K562 treated with DMSO at 1 percent for 24 hours (cell line): ENCODE measurements around the gene CELA3B. TPM values are rescaled to one million over a fixed set of nuclear protein-coding genes. Genes with fewer than 3 reads are reported as not detected.

Experiments
- total RNA-seq: library from RNA; unstranded; fragments of 300-600 nt; gene quantifications from 2 replicates; pipeline ENCODE4 v1.2.3, GENCODE V29; 2022; ENCODE audit warnings: low read depth; ENCODE audit not compliant: insufficient read depth

Gene CELA3B, protein sequence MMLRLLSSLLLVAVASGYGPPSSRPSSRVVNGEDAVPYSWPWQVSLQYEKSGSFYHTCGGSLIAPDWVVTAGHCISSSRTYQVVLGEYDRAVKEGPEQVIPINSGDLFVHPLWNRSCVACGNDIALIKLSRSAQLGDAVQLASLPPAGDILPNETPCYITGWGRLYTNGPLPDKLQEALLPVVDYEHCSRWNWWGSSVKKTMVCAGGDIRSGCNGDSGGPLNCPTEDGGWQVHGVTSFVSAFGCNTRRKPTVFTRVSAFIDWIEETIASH
- total RNA-seq, result not detected in 2 replicates

DNA sequence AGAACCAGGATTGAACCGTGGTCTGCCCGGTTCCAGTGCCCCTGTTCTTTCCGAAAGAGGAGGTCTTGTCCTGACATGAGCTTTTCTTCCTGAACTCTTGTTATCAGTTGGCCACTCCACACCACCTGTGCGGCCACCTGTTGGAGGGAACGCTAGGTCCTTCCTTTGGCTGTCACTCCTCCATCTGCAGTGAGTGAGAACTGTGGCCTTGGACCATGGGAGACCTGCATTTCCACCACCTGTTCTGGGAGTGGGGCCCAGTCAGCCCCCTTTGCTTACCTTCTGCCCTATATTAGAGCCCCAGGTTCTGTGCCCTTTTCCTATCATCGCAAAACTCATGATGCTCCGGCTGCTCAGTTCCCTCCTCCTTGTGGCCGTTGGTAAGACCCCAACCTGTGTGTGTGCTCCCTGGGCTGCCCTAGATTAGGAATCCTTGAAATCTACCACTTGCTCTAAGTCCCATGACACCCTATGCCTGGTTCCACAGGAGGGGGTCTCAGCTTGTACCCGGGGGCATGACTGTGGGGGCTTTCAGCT, at the start of gene CELA3B:
CELA3B (plus strand) TSS at position 320 of the 537 bp plus-strand sequence; CDS start at position 338, 18 bp downstream.

DNA sequence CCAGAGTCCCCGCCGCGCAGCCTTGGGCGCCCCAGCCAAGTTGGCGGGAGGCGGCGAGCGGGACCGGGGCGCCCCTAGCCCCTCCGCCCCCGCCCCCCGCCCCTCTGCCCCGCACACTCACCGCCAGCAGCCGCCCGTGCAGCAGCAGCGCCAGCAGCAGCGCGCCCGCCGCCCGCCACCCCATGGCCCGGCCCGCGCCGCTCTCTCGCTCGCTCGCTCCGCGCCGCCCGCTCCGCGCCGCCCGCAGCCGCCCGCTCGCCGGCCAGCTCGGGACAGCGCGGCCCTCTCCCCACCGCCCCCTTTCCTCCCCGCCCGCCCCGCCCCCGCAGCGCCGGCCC, 39.8 kb upstream of the CELA3B start, which contains the start of gene HSPG2:
HSPG2 (minus strand) TSS at position 277 of the 338 bp plus-strand sequence; CDS start at position 184, 93 bp downstream.

DNA sequence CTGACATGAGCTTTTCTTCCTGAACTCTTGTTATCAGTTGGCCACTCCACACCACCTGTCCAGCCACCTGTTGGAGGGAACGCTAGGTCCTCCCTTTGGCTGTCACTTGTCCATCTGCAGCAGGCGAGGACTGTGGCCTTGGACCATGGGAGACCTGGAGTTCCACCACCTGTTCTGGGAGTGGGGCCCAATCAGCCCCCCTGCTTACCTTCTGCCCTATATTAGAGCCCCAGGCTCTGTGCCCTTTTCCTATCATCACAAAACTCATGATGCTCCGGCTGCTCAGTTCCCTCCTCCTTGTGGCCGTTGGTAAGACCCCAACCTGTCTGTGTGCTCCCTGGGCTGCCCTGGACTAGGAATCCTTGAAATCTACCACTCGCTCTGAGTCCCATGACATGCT, 24.6 kb downstream of the CELA3B start, which contains the start of gene CELA3A:
CELA3A (plus strand) TSS at position 249 of the 400 bp plus-strand sequence; CDS start at position 267, 18 bp downstream.

Other genes with a start within 250 kb of the CELA3B start
- gene USP48, start 193.9 kb upstream of the CELA3B start, total RNA-seq, result 54.7 and 60.1 TPM in 2 replicates
- 0.22 TPM in 1 of 2 replicates, not detected in the other for gene LDLRAD2, start 164.8 kb upstream of the CELA3B start, total RNA-seq
- gene HSPG2, start 39.7 kb upstream of the CELA3B start, total RNA-seq, result 65.6 and 72.0 TPM in 2 replicates
- gene CELA3A, start 24.6 kb downstream of the CELA3B start, total RNA-seq, result not detected in 2 replicates
- gene CDC42, start 75.7 kb downstream of the CELA3B start, total RNA-seq, result 99.6 and 113 TPM in 2 replicates
- 0.06 TPM in 1 of 2 replicates, not detected in the other for gene WNT4, start 166.1 kb downstream of the CELA3B start, total RNA-seq